SJCRH30 (cell line): ENCODE measurements around the gene HMOX1. TPM values are rescaled to one million over a fixed set of nuclear protein-coding genes. Genes with fewer than 3 reads are reported as not detected.
"Not testable (repeated sequence)": the region's sequence is repeated elsewhere in the genome, so short reads cannot be mapped to it uniquely, and the experiment has no call there.

ENCODE experiments used
- DNase-seq, 2 experiments: peaks; one replicate each; pipeline ENCODE4 v3.0.0-alpha.2; 2015 to 2020
- H3K27ac ChIP-seq: fragments of 250-450 bp; sonication (Bioruptor Pico); 2 replicates; pipeline ENCODE4 v1.5.1; 2020; ENCODE audit warnings: mild to moderate bottlenecking, moderate library complexity
- H3K27me3 ChIP-seq: fragments of 250-450 bp; sonication (Bioruptor Pico); 2 replicates; pipeline ENCODE4 v1.5.1; 2020; ENCODE audit warnings: mild to moderate bottlenecking, moderate library complexity
- H3K36me3 ChIP-seq: fragments of 250-450 bp; sonication (Bioruptor Pico); 2 replicates; pipeline ENCODE4 v1.5.1; 2020; ENCODE audit warnings: mild to moderate bottlenecking, moderate library complexity
- H3K4me1 ChIP-seq: fragments of 250-450 bp; sonication (Bioruptor Pico); 2 replicates; pipeline ENCODE4 v1.5.1; 2020; ENCODE audit warnings: mild to moderate bottlenecking, moderate library complexity
- H3K4me3 ChIP-seq: fragments of 250-450 bp; sonication (Bioruptor Pico); 2 replicates; pipeline ENCODE4 v1.5.1; 2020; ENCODE audit warnings: mild to moderate bottlenecking, moderate library complexity
- H3K9me3 ChIP-seq: fragments of 250-450 bp; sonication (Bioruptor Pico); replicated peaks from 2 replicates; pipeline ENCODE4 v1.5.1; 2020; ENCODE audit warnings: mild to moderate bottlenecking, moderate library complexity
- total RNA-seq: library from RNA; depleted of rRNA; stranded (reverse); fragments of >200 nt; shearing (Covaris generic); gene quantifications from 2 replicates; pipeline ENCODE4 v1.2.3, GENCODE V29; 2014; rRNA removed

The HMOX1 gene
- total RNA-seq, 1 experiment from 2014 or later: 5.1 TPM

GRCh38 chr22:35436421-35436820 is 55.5 kb downstream of the HMOX1 start:
- Histone ChIP-seq H3K36me3 (peaks cover 14% of the 10 kb centered on the region), H3K27me3 (no peaks in the 10 kb centered on the region), H3K27ac (no peak overlapping the region), H3K4me1 (no peaks in the 10 kb centered on the region), H3K4me3 (no peak overlapping the region), H3K9me3 (no peaks in the 10 kb centered on the region)
- DNase-seq: no peak

GRCh38 chr22:35437049-35437448 is 56.2 kb downstream of the HMOX1 start:
- no peak overlapping the region for H3K27ac ChIP-seq
- H3K4me3 ChIP-seq: no peak overlapping the region
- H3K36me3 ChIP-seq: peaks cover 8% of the 10 kb centered on the region
- no peaks in the 10 kb centered on the region for H3K4me1 ChIP-seq
- H3K9me3 ChIP-seq: no peaks in the 10 kb centered on the region
- no peaks in the 10 kb centered on the region for H3K27me3 ChIP-seq
- DNase-seq: peak; percentile 36 to 54

GRCh38 chr22:35438673-35439364 is 57.9 kb downstream of the HMOX1 start:
- not testable (repeated sequence) for H3K27me3 ChIP-seq, DNase-seq, H3K36me3 ChIP-seq, H3K4me3 ChIP-seq, H3K27ac ChIP-seq, H3K4me1 ChIP-seq, H3K9me3 ChIP-seq

- Histone ChIP-seq H3K4me1 (no peaks in the 10 kb centered on the region), H3K9me3 (no peaks in the 10 kb centered on the region), H3K27me3 (no peaks in the 10 kb centered on the region), H3K4me3 (no peak overlapping the region), H3K36me3 (no peaks in the 10 kb centered on the region), H3K27ac (no peak overlapping the region)
- no peak for DNase-seq
Observed at GRCh38 chr22:35439365-35439717, 58.4 kb downstream of the HMOX1 start.

- no peak overlapping the region for H3K27ac ChIP-seq
- no peaks in the 10 kb centered on the region for H3K36me3 ChIP-seq
- no peak for DNase-seq
- H3K9me3 ChIP-seq: no peaks in the 10 kb centered on the region
- H3K4me1 ChIP-seq: no peaks in the 10 kb centered on the region
- H3K4me3 ChIP-seq: no peak overlapping the region
- H3K27me3 ChIP-seq: no peaks in the 10 kb centered on the region
Observed at GRCh38 chr22:35440129-35440528, 59.2 kb downstream of the HMOX1 start.

- Histone ChIP-seq H3K9me3 (no peaks in the 10 kb centered on the region), H3K36me3 (no peaks in the 10 kb centered on the region), H3K4me1 (no peaks in the 10 kb centered on the region), H3K27me3 (no peaks in the 10 kb centered on the region), H3K27ac (no peak overlapping the region), H3K4me3 (no peak overlapping the region)
- no peak for DNase-seq
Observed at GRCh38 chr22:35441489-35442100, 60.7 kb downstream of the HMOX1 start.

- Histone ChIP-seq H3K4me1 (no peaks in the 10 kb centered on the region), H3K27ac (no peak overlapping the region), H3K4me3 (no peak overlapping the region), H3K36me3 (no peaks in the 10 kb centered on the region), H3K27me3 (no peaks in the 10 kb centered on the region), H3K9me3 (no peaks in the 10 kb centered on the region)
- no peak for DNase-seq
Observed at GRCh38 chr22:35442471-35442870, 61.6 kb downstream of the HMOX1 start.

- H3K9me3 ChIP-seq: no peaks in the 10 kb centered on the region
- no peaks in the 10 kb centered on the region for H3K27me3 ChIP-seq
- H3K27ac ChIP-seq: no peak overlapping the region
- peaks cover 4% of the 10 kb centered on the region; the same call in 1 of the 2 replicates for H3K4me1 ChIP-seq
- no peak for DNase-seq
- H3K4me3 ChIP-seq: no peak overlapping the region
- H3K36me3 ChIP-seq: no peaks in the 10 kb centered on the region
Observed at GRCh38 chr22:35443338-35443737, 62.4 kb downstream of the HMOX1 start.

Other genes starting within 250 kb of the HMOX1 start
- gene HMGXB4, start 123.6 kb upstream of the HMOX1 start, total RNA-seq: 36.2 and 43.4 TPM in 2 replicates
- gene TOM1, start 81.2 kb upstream of the HMOX1 start, total RNA-seq: 16.2 and 19.8 TPM in 2 replicates
- gene MCM5, start 19.0 kb downstream of the HMOX1 start, total RNA-seq: 106 and 109 TPM in 2 replicates
- gene RASD2, start 159.7 kb downstream of the HMOX1 start, total RNA-seq: not detected in 2 replicates
- 4.4 and 6.3 TPM in 2 replicates for gene MB, start 236.2 kb downstream of the HMOX1 start, total RNA-seq